Suprapubic skin (tissue), 4 donors: ENCODE results near the gene AGPAT4. TPM values are rescaled to one million over a fixed set of nuclear protein-coding genes. Genes with fewer than 3 reads are reported as not detected.

Source experiments
- DNase-seq, 2 donors: peaks; one replicate each; pipeline ENCODE4 v3.0.0-alpha.2; 2019; ENCODE audit warnings: low spot score in 2 of 2
- H3K27ac ChIP-seq: fragments of 200-600 bp; sonication (generic); one replicate; pipeline ENCODE4 v1.5.1; 2019
- H3K27me3 ChIP-seq: fragments of 200-600 bp; sonication (generic); one replicate; pipeline ENCODE4 v1.5.1; 2019
- H3K36me3 ChIP-seq: fragments of 200-600 bp; sonication (generic); one replicate; pipeline ENCODE4 v1.5.1; 2019
- H3K4me1 ChIP-seq: fragments of 200-600 bp; sonication (generic); one replicate; pipeline ENCODE4 v1.5.1; 2019
- H3K4me3 ChIP-seq: fragments of 200-600 bp; sonication (generic); one replicate; pipeline ENCODE4 v1.5.1; 2019; ENCODE audit warnings: mild to moderate bottlenecking
- H3K9me3 ChIP-seq: fragments of 200-600 bp; sonication (generic); one replicate; pipeline ENCODE4 v1.5.1; 2019
- EP300 ChIP-seq: sonication (generic); formaldehyde crosslinking; IDR thresholded peaks from one replicate; pipeline ENCODE4 v1.6.1; 2017; ENCODE audit warnings: antibody characterized with exemption
- POLR2A ChIP-seq, 2 donors: fragments of 450-650 bp; IDR thresholded peaks; one replicate each; pipeline ENCODE4 v1.6.1; 2017; ENCODE audit warnings: antibody characterized with exemption in 2 of 2, mild to moderate bottlenecking in 2 of 2, moderate library complexity in 2 of 2
- POLR2AphosphoS5 ChIP-seq, 3 donors: sonication (generic); formaldehyde crosslinking; IDR thresholded peaks; one replicate each; pipeline ENCODE4 v1.6.1; 2017; ENCODE audit warnings: antibody characterized with exemption in 3 of 3
- WGBS: methylation state at CpG from one replicate; pipeline ENCODE4 v1.1.5; 2018; 5-methylcytosine and 5-hydroxymethylcytosine counted together
- total RNA-seq, 4 donors: library from RNA; depleted of rRNA; stranded (reverse); fragments of >200 nt; gene quantifications; one replicate each; pipeline ENCODE4 v1.1.0, GENCODE V29; 2016
- TF ChIP-seq, protein P1 (sequence below), 2 donors: fragments of 200-600 bp in 1 of 2; fragments of 450-650 bp in 1 of 2; sonication (generic) in 1 of 2; IDR thresholded peaks; one replicate each; pipeline ENCODE4 v1.5.1; 2016 to 2019; ENCODE audit warnings: antibody characterized with exemption in 2 of 2, mild to moderate bottlenecking in 1 of 2, moderate library complexity in 1 of 2

AGPAT4 gene
- total RNA-seq, 4 donors from 2014 or later = 1.1 to 4.1 (median 2.9) TPM

DNA sequence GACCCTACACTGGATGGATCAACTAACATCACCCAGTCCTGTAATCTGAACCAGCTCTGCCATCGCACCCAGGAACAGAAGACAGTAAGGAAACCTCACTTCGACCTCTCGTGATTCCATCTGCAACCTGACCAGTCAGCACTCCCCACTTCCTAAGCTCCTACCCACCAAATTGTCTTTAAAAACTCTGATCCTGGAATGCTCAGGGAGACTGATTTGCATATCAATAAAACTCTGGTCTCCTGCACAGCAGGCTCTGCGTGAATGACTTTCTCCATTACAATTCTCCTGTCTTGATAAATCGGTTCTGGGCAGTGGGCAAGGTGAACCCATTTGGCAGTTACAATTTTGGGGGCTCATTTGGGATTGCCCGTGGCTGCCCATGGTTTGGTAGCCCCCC is 18.3 kb upstream of the AGPAT4 start:
- H3K9me3 ChIP-seq = no peaks in the 10 kb centered on the region
- no peaks in the 10 kb centered on the region for H3K4me1 ChIP-seq
- no peak for DNase-seq
- no peaks in the 10 kb centered on the region for H3K27me3 ChIP-seq
- no peaks in the 10 kb centered on the region for H3K36me3 ChIP-seq
- no peak for TF ChIP-seq EP300
- TF ChIP-seq POLR2A (IDR thresholded peaks at IDR 0.05) = no peak
- no peak for TF ChIP-seq POLR2AphosphoS5 (IDR thresholded peaks at IDR 0.05)
- TF ChIP-seq, protein P1, sequence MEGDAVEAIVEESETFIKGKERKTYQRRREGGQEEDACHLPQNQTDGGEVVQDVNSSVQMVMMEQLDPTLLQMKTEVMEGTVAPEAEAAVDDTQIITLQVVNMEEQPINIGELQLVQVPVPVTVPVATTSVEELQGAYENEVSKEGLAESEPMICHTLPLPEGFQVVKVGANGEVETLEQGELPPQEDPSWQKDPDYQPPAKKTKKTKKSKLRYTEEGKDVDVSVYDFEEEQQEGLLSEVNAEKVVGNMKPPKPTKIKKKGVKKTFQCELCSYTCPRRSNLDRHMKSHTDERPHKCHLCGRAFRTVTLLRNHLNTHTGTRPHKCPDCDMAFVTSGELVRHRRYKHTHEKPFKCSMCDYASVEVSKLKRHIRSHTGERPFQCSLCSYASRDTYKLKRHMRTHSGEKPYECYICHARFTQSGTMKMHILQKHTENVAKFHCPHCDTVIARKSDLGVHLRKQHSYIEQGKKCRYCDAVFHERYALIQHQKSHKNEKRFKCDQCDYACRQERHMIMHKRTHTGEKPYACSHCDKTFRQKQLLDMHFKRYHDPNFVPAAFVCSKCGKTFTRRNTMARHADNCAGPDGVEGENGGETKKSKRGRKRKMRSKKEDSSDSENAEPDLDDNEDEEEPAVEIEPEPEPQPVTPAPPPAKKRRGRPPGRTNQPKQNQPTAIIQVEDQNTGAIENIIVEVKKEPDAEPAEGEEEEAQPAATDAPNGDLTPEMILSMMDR (IDR thresholded peaks at IDR 0.05) = no peak
- WGBS = 83% methylated on average over 6 of the region's 6 CpGs
- H3K27ac ChIP-seq = no peak overlapping the region
- H3K4me3 ChIP-seq = no peak overlapping the region

DNA sequence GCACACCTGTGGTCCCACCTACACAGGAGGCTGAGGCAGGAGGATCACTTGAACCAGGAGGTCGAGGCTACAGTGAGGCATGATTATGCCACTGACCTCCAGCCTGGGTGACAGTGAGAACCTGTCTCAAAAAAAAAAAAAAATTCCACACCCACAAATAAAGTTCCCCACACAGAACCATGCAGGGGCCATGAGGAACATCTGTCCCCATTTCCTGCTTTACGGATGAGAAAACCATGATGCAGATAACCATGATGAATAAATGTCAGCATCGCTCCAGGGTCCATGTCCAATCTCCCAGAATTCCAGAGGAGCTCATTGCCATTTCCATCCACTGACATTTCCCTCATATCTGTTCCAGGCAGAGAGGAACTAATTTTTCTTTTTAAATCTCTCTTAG is 16.9 kb upstream of the AGPAT4 start:
- Histone ChIP-seq H3K4me1 (no peaks in the 10 kb centered on the region), H3K9me3 (no peaks in the 10 kb centered on the region), H3K27me3 (no peaks in the 10 kb centered on the region), H3K27ac (no peak overlapping the region), H3K36me3 (no peaks in the 10 kb centered on the region), H3K4me3 (no peak overlapping the region)
- WGBS = 75% methylated on average over 3 of the region's 3 CpGs
- TF ChIP-seq, protein P1 (IDR thresholded peaks at IDR 0.05) = no peak
- no peak for TF ChIP-seq POLR2AphosphoS5 (IDR thresholded peaks at IDR 0.05)
- no peak for TF ChIP-seq POLR2A (IDR thresholded peaks at IDR 0.05)
- TF ChIP-seq EP300 = no peak
- no peak for DNase-seq

DNA sequence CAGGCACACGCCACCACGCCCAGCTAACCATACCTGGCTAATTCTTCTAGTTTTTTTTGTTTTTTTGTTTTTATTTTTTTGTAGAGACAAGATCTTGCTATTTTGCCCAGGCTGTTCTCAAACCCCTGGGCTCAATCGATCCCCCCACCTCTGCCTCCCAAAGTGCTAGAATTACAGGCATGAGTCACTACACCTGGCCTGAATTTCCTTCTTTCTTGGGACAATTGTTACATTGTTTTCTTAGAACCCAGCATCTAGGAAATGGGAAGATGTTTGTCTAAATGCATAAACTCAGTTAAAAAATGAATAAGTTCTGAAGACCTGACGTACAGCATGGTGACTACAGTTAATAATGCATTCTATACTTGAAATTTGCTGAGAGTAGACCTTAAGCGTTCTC is 10.8 kb upstream of the AGPAT4 start:
- 85% methylated on average over 5 of the region's 5 CpGs for WGBS
- Histone ChIP-seq H3K9me3 (no peaks in the 10 kb centered on the region), H3K4me1 (no peaks in the 10 kb centered on the region), H3K27ac (no peak overlapping the region), H3K36me3 (no peaks in the 10 kb centered on the region), H3K4me3 (no peak overlapping the region), H3K27me3 (no peaks in the 10 kb centered on the region)
- TF ChIP-seq, protein P1 (IDR thresholded peaks at IDR 0.05) = no peak
- no peak for TF ChIP-seq POLR2AphosphoS5 (IDR thresholded peaks at IDR 0.05)
- TF ChIP-seq POLR2A (IDR thresholded peaks at IDR 0.05) = no peak
- no peak for TF ChIP-seq EP300
- DNase-seq = no peak

DNA sequence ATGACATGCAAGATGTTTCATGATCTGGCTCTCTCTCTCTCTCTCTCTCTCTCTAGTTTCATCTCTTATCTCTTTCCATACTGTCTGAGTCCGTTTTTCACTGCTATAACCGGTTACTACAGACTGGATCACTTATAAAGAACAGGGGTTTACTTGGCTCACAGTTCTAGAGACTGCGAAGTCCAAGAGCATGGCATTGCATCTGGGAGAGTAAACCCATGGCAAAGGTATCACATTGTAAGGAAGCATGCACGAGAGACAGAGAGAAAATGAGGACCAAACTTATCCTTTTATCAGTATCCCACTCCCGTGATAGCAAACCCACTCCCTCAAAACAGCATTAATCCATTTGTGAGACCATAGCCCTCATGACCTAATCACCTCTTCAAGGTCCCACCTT is 7.2 kb upstream of the AGPAT4 start:
- H3K4me3 ChIP-seq = no peak overlapping the region
- no peaks in the 10 kb centered on the region for H3K9me3 ChIP-seq
- H3K27ac ChIP-seq = no peak overlapping the region
- H3K27me3 ChIP-seq = no peaks in the 10 kb centered on the region
- no peaks in the 10 kb centered on the region for H3K36me3 ChIP-seq
- TF ChIP-seq, protein P1 (IDR thresholded peaks at IDR 0.05) = no peak
- no peak for TF ChIP-seq POLR2AphosphoS5 (IDR thresholded peaks at IDR 0.05)
- no peaks in the 10 kb centered on the region for H3K4me1 ChIP-seq
- WGBS = 87% methylated on average over 5 of the region's 5 CpGs
- no peak for DNase-seq

DNA sequence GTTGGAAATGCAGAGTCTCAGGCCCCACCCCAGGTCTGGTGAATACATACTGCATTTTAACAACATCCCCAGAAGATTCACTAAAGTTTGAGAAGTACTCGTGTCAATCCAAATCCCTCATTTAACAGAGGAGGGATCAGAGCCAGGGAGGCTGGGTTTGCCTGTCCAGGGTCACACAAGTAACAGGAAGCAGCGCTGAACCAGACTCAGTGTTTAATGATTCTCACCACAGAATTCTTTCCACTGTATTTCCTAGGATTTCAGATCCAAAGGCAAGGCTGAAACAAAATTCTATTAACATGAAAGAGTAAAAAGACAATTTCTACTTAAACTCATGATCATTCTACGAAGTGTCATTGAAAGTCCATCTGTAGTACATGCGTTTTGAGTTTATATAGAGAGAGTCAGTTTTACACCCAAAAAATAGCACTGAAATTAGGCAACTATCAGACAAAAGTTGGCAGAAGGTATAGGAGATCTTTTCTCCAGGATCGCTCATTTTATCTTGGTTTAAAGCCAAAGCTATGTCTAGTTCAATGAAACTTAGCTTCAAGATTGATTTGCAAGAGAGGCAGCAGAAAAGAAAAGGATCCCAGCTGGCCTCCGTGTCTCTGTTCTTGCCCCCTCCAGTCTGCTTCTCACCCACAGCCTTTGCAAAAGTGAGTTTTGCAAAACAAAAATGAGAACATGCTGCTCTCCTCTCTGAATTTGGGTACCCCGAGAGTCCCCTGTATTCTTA is 6.0 kb upstream of the AGPAT4 start:
- H3K27me3 ChIP-seq = no peaks in the 10 kb centered on the region
- TF ChIP-seq POLR2A (IDR thresholded peaks at IDR 0.05) (no peak), EP300 (no peak), POLR2AphosphoS5 (IDR thresholded peaks at IDR 0.05) (no peak)
- TF ChIP-seq, protein P1 (IDR thresholded peaks at IDR 0.05) = no peak
- H3K27ac ChIP-seq = no peak overlapping the region
- 70% methylated on average over 7 of the region's 7 CpGs for WGBS
- DNase-seq = no peak
- H3K9me3 ChIP-seq = no peaks in the 10 kb centered on the region
- H3K4me3 ChIP-seq = no peak overlapping the region
- no peaks in the 10 kb centered on the region for H3K4me1 ChIP-seq
- H3K36me3 ChIP-seq = no peaks in the 10 kb centered on the region
